BLaER1 treated with 17β-estradiol and CSF1 and Interleukin-3, amounts not matched to agents 10 nM and 100 nM (cell line): ENCODE data around the gene ATN1.
A peak's percentile ranks its signal among the peaks of the same experiment; 100 is the strongest.

Experiments used
- H3K27ac ChIP-seq, 11 experiments: shearing (Covaris generic); formaldehyde crosslinking; 2 replicates each; pipeline ENCODE4 v1.8.1; 2022
- H3K27me3 ChIP-seq, 11 experiments: shearing (Covaris generic); formaldehyde crosslinking; 2 replicates each; pipeline ENCODE4 v1.8.1; 2022
- H3K36me3 ChIP-seq, 11 experiments: shearing (Covaris generic); formaldehyde crosslinking; 2 replicates each; pipeline ENCODE4 v1.8.1; 2022
- H3K4me1 ChIP-seq, 10 experiments: shearing (Covaris generic); formaldehyde crosslinking; 2 replicates each; pipeline ENCODE4 v1.8.1; 2022
- H3K4me2 ChIP-seq, 11 experiments: shearing (Covaris generic); formaldehyde crosslinking; 2 replicates each; pipeline ENCODE4 v1.8.1; 2022
- H3K4me3 ChIP-seq, 10 experiments: shearing (Covaris generic); formaldehyde crosslinking; 2 replicates each; pipeline ENCODE4 v1.8.1; 2022
- H3K9ac ChIP-seq, 11 experiments: shearing (Covaris generic); formaldehyde crosslinking; 2 replicates each; pipeline ENCODE4 v1.8.1; 2022
- H3K9me3 ChIP-seq, 11 experiments: shearing (Covaris generic); formaldehyde crosslinking; replicated peaks in 1 of 11; 2 replicates each; pipeline ENCODE4 v1.8.1; 2022
- H4K20me1 ChIP-seq, 11 experiments: shearing (Covaris generic); formaldehyde crosslinking; 2 replicates each; pipeline ENCODE4 v1.8.1; 2022
- Cebpa-rat ChIP-seq, 11 experiments: shearing (Covaris generic); IDR thresholded peaks; 2 replicates each; pipeline ENCODE4 v1.8.1; 2022

The ATN1 gene

DNA sequence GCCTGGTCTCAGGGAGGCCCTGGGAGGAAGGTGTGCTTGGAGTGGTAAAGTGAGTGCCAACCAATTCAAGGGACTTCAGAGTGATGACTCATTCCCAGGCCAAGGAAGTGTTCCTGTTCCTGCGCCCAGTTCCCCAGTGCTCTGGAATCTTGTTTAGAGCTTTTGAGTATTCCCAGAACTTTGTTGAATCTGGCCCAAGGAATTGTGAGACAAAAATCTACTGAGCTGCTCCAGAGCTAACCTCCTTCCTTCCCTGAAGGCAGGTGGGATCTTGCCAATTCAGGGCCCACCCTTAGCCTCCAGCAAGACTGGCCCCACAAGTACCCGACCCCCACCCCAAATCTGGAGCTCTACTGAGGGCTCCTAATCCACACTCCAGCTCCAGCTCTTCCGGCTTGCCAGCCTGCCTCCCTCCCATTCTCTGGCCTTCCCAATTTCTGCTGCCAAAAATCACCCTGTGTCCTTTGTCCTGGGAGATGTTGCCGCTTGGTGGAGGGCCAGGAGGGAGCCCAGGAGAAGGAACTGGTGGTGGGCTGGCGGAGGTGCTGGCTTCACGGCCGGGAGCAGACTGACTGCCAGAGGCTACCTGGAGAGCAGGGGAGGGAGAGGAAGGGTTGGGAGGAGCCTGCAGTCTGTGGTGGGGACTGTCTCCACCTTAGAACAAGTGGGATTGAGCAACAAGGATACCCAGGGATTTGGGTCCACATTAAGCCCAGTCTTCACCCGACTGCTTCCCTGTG, 2.0 kb upstream of the ATN1 start:
- Histone ChIP-seq H3K9ac (peak overlapping the region in 10 of 11 experiments; percentile 29 to 93 (median 90); a peak in 18 of 22 replicates), H3K4me3 (no peak overlapping the region; a peak in 2 of 20 replicates), H3K4me1 (peaks cover 78 to 85% (median 83%) of the 10 kb centered on the region in 10 experiments), H3K36me3 (peaks cover 0 to 12% (median 0%) of the 10 kb centered on the region in 11 experiments; a peak in 3 of 22 replicates), H3K27ac (peak overlapping the region in 8 of 11 experiments; percentile 18 to 95 (median 72); a peak in 12 of 22 replicates), H4K20me1 (peaks cover 5 to 21% (median 15%) of the 10 kb centered on the region in 11 experiments; a peak in 15 of 22 replicates), H3K4me2 (peak overlapping the region; percentile 88 to 97 (median 93)), H3K9me3 (no peaks in the 10 kb centered on the region), H3K27me3 (no peaks in the 10 kb centered on the region)
- TF ChIP-seq Cebpa-rat (IDR thresholded peaks at IDR 0.05) = no peak

DNA sequence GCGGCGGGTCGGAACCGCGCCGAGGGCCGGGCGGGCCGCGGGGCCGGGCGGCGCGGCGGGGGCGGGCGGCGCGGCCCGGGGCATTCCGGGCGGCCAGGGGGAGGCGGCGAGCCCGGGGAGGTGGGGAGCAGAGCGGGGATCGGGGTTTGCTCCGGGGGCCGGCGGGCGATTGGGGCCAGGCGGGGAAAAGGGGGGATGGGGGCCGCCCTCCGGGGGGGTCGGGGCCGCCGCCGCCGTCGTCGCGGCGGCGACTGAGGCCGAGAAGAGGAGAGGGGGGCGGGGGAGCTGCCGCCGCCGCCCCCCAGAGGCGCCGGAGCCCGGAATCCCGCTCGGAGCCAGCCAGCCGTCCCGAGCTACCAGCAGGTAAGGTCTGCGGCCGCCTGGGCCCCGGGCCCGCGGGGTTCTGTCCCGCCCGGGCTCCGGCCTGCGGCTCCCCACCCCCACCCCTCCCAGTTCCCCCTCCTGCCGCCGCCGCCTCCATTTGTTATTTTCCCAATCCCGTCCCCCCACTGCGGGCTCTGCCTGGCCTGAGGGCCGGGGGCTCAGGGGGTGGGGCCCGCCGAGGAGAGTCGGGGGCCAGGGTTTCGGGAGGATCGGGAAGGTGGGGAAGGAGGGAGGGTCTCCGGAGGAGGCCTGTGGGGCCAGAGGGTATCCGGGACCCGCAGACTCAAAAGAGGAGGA, 403 bp downstream of the ATN1 start:
- peak overlapping the region; percentile 85 to 98 (median 94) for H3K4me2 ChIP-seq
- peak overlapping the region; percentile 69 to 82 (median 78) for H3K4me3 ChIP-seq
- peak overlapping the region; percentile 88 to 93 (median 91) for H3K9ac ChIP-seq
- peaks cover 0 to 15% (median 4%) of the 10 kb centered on the region in 11 experiments; a peak in 11 of 22 replicates for H3K36me3 ChIP-seq
- peak overlapping the region; percentile 86 to 95 (median 89) for H3K27ac ChIP-seq
- H3K27me3 ChIP-seq = no peaks in the 10 kb centered on the region
- no peak for TF ChIP-seq Cebpa-rat (IDR thresholded peaks at IDR 0.05)
- peaks cover 70 to 87% (median 82%) of the 10 kb centered on the region in 10 experiments for H3K4me1 ChIP-seq
- peaks cover 5 to 39% (median 26%) of the 10 kb centered on the region in 11 experiments; a peak in 18 of 22 replicates for H4K20me1 ChIP-seq
- H3K9me3 ChIP-seq = no peaks in the 10 kb centered on the region

DNA sequence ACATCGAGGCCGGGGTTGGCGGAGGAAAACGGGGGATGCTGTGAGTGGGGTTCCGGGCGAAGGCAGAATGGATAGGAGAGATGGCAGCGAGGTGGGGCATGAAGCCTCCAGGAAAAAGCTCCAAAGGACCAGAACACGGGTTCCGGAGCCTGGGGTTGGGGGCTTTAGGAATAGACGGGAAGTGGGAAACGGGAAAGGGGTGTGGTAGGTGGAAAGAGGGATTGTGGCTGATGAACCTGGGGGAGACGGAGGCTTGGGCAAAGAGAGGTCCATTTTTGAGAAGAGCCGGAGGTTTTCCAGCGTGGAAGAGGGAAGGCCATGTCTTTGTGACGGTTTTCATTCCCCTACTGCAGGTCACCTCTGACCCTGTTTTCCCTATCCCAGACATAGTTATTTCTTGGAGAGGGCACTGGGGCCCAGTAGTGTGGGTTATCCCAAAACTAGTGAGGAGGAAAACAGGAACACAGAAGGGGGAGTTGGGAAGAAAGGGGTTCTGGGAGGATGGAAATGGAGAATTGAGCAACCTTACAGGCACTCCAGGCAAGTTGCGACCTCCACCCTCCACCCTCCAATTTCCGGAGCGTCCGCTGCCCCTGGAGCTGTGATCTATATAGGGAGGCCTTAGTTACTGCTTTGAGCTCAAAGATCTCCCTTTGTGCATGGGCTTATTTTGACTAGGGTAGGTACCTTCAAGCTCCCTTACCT, 1.1 kb downstream of the ATN1 start:
- Histone ChIP-seq H3K36me3 (peaks cover 6 to 22% (median 9%) of the 10 kb centered on the region in 11 experiments), H3K9me3 (no peaks in the 10 kb centered on the region), H3K27ac (peak overlapping the region; percentile 86 to 95 (median 89)), H3K4me2 (peak overlapping the region; percentile 85 to 98 (median 94)), H4K20me1 (peaks cover 5 to 46% (median 31%) of the 10 kb centered on the region in 11 experiments; a peak in 18 of 22 replicates), H3K9ac (peak overlapping the region; percentile 88 to 93 (median 91)), H3K4me3 (peak overlapping the region; percentile 69 to 82 (median 78)), H3K27me3 (no peaks in the 10 kb centered on the region), H3K4me1 (peaks cover 69 to 87% (median 82%) of the 10 kb centered on the region in 10 experiments)
- TF ChIP-seq Cebpa-rat (IDR thresholded peaks at IDR 0.05) = no peak

DNA sequence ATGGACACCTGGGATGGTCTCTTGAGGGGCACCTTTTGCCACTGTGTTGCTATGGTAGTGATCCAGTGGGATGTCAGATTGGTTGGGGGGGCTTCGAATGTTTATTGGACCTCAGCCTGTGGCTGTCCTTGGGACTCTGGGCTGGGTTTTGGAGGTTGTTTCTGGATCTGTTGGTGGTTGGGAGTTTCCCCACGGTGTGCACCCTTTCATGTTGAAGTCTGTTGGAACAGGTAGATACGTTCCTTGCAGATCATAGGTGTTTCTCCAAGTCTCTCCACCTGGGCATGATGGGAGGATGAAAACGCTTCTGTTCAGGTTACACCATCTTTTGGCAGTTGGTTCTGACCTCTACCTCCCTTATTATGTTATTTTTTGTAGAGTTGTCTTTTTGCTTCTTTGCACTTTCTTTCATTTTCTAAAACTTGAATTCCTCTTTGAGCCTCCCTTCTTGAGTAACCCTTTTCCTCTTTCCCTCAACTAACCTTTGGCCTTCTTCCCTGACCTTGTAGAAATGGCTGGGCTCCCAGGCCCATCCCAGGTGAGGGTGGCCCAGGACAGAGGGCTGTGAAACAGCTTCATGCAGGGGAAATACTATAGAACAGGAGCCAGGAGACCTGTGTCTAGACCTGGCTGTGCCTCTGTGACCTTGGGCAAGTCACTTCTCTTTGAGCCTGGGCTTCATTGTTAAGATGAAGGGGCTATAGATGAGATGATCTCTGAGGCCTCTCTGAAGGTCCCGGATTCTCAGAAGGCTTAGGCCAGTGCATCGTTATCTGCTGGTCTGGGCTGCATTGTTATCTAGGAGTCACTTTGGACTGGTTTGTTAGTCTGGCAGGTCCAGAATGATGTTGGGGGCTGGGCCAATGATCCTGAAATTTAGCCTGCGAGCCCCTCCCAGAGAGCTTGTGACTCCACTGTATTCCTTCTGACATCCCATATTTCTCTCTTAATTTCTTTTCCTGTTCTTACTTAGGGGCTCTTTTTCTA, 2.0 kb downstream of the ATN1 start:
- Histone ChIP-seq H3K9me3 (no peaks in the 10 kb centered on the region), H3K36me3 (peaks cover 15 to 31% (median 18%) of the 10 kb centered on the region in 11 experiments), H4K20me1 (peaks cover 5 to 53% (median 31%) of the 10 kb centered on the region in 11 experiments; a peak in 18 of 22 replicates), H3K27me3 (no peaks in the 10 kb centered on the region), H3K4me3 (peak overlapping the region; percentile 69 to 82 (median 78)), H3K4me1 (peaks cover 70 to 87% (median 82%) of the 10 kb centered on the region in 10 experiments), H3K4me2 (peak overlapping the region; percentile 85 to 98 (median 94)), H3K27ac (peak overlapping the region in 6 of 11 experiments; percentile 1 to 95 (median 90); a peak in 6 of 22 replicates), H3K9ac (peak overlapping the region; percentile 88 to 93 (median 91))
- TF ChIP-seq Cebpa-rat (IDR thresholded peaks at IDR 0.05) = no peak

DNA sequence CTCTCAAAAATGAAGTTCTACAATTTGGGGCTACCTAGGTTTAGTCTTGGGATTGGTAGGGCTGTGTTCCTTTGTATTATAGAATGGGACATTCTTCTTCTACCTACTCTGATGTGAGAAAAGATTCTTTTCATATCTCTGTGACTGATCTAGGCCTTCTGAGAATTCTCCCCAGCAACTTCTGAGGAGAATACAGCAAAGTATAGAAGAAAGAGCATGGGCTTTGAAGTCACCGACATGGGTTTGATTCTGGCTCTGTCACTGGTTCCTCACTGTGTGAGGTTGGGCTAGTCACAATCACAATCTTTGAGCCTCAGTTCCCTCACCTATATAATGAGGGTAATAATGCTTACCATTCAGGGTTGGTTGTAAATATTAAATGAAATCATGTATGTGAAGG, 5.0 kb downstream of the ATN1 start:
- peak overlapping the region in 5 of 11 experiments; percentile 4 to 29 (median 19); a peak in 5 of 22 replicates for H3K9ac ChIP-seq
- no peak for TF ChIP-seq Cebpa-rat (IDR thresholded peaks at IDR 0.05)
- no peaks in the 10 kb centered on the region for H3K27me3 ChIP-seq
- H3K4me1 ChIP-seq = peaks cover 71 to 88% (median 82%) of the 10 kb centered on the region in 10 experiments
- H3K9me3 ChIP-seq = no peaks in the 10 kb centered on the region
- no peak overlapping the region for H3K27ac ChIP-seq
- H3K4me3 ChIP-seq = no peak overlapping the region
- H4K20me1 ChIP-seq = peaks cover 5 to 72% (median 31%) of the 10 kb centered on the region in 11 experiments; a peak in 18 of 22 replicates
- peaks cover 28 to 53% (median 39%) of the 10 kb centered on the region in 11 experiments for H3K36me3 ChIP-seq
- H3K4me2 ChIP-seq = peak overlapping the region in 6 of 11 experiments; percentile 7 to 99 (median 32); a peak in 9 of 22 replicates

DNA sequence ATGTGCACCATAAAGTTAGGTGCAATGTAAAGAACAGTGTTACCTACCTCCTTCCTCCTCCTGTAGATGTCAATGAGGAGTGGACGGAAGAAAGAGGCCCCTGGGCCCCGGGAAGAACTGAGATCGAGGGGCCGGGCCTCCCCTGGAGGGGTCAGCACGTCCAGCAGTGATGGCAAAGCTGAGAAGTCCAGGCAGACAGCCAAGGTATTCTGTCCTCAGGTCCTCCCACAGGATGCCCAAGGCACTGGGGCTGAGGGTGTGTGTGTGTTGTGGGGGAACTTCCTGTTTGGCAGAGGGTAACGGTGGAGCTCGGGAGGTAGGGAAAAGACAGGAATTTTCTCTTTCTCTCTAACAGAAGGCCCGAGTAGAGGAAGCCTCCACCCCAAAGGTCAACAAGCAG, 6.4 kb downstream of the ATN1 start:
- H3K4me3 ChIP-seq = no peak overlapping the region
- H3K4me1 ChIP-seq = peaks cover 76 to 93% (median 88%) of the 10 kb centered on the region in 10 experiments
- peaks cover 28 to 61% (median 48%) of the 10 kb centered on the region in 11 experiments for H3K36me3 ChIP-seq
- peak overlapping the region; percentile 5 to 100 (median 98); a peak in 21 of 22 replicates for H3K4me2 ChIP-seq
- H3K9ac ChIP-seq = peak overlapping the region; percentile 13 to 98 (median 94); a peak in 18 of 22 replicates
- H3K9me3 ChIP-seq = no peaks in the 10 kb centered on the region
- peak overlapping the region in 9 of 11 experiments; percentile 85 to 97 (median 96); a peak in 17 of 22 replicates for H3K27ac ChIP-seq
- H3K27me3 ChIP-seq = no peaks in the 10 kb centered on the region
- TF ChIP-seq Cebpa-rat (IDR thresholded peaks at IDR 0.05) = no peak
- peaks cover 5 to 72% (median 29%) of the 10 kb centered on the region in 11 experiments; a peak in 18 of 22 replicates for H4K20me1 ChIP-seq

DNA sequence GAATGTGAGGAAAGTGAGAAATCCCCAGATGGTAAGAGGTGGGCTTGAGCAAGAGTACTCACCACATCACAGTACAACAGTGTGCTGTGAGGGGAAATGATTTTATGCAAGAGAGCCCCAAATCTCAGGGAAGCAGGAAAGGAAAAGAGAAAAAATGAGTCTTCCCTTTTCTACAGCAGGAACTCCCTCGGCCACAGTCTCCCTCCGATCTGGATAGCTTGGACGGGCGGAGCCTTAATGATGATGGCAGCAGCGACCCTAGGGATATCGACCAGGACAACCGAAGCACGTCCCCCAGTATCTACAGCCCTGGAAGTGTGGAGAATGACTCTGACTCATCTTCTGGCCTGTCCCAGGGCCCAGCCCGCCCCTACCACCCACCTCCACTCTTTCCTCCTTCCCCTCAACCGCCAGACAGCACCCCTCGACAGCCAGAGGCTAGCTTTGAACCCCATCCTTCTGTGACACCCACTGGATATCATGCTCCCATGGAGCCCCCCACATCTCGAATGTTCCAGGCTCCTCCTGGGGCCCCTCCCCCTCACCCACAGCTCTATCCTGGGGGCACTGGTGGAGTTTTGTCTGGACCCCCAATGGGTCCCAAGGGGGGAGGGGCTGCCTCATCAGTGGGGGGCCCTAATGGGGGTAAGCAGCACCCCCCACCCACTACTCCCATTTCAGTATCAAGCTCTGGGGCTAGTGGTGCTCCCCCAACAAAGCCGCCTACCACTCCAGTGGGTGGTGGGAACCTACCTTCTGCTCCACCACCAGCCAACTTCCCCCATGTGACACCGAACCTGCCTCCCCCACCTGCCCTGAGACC, 7.8 kb downstream of the ATN1 start:
- Histone ChIP-seq H3K36me3 (peaks cover 28 to 68% (median 62%) of the 10 kb centered on the region in 11 experiments), H4K20me1 (peaks cover 0 to 58% (median 18%) of the 10 kb centered on the region in 11 experiments; a peak in 12 of 22 replicates), H3K9ac (peak overlapping the region; percentile 4 to 98 (median 94); a peak in 18 of 22 replicates), H3K4me3 (peak overlapping the region in 6 of 10 experiments; percentile 5 to 87 (median 73); a peak in 6 of 20 replicates), H3K27ac (peak overlapping the region in 10 of 11 experiments; percentile 32 to 97 (median 95); a peak in 19 of 22 replicates), H3K9me3 (no peaks in the 10 kb centered on the region), H3K27me3 (no peaks in the 10 kb centered on the region), H3K4me2 (peak overlapping the region; percentile 91 to 100 (median 98)), H3K4me1 (peaks cover 63 to 80% (median 75%) of the 10 kb centered on the region in 10 experiments)
- TF ChIP-seq Cebpa-rat (IDR thresholded peaks at IDR 0.05) = peak in 1 of 11 experiments; percentile 9; a peak in 3 of 22 replicates
